ENCODE data around the gene EIF4A3. TPM values are rescaled to one million over a fixed set of nuclear protein-coding genes. Genes with fewer than 3 reads are reported as not detected.
A peak's percentile ranks its signal among the peaks of the same experiment; 100 is the strongest.

The EIF4A3 gene
- total RNA-seq, 1 donor from 2014 or later: 76.6 TPM

DNA sequence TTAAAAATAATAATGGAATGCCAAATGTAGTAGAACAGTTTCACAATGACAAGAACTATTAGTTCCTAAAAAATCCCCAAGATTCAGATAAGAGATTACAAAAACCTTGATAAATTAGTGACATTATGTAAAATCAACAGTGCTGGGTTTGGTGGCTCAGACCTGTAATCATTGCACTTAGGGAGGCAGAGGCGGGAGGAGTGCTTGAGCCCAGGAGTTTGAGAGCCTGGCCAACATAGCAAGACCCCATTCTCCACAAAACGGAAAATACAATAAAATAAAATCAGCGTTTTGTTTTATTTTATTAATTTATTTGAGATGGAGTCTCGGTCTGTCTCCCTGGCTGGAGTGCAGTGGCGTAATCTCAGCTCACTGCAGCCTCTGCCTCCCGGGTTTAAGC is 27.0 kb upstream of the EIF4A3 start:
- Mint-ChIP-seq H3K9me3 (ENCODE audit: unreplicated experiment) (no peaks in the 10 kb centered on the region), H3K4me3 (ENCODE audit: unreplicated experiment) (no peak overlapping the region), H3K27me3 (ENCODE audit: unreplicated experiment) (peaks cover 10% of the 10 kb centered on the region), H3K4me1 (ENCODE audit: unreplicated experiment) (no peaks in the 10 kb centered on the region), H3K27ac (ENCODE audit: unreplicated experiment) (no peak overlapping the region), H3K36me3 (ENCODE audit: low read depth, unreplicated experiment) (peaks cover 5% of the 10 kb centered on the region)
- no peak for DNase-seq (ENCODE audit: low spot score)
- TF ChIP-seq, protein P1, sequence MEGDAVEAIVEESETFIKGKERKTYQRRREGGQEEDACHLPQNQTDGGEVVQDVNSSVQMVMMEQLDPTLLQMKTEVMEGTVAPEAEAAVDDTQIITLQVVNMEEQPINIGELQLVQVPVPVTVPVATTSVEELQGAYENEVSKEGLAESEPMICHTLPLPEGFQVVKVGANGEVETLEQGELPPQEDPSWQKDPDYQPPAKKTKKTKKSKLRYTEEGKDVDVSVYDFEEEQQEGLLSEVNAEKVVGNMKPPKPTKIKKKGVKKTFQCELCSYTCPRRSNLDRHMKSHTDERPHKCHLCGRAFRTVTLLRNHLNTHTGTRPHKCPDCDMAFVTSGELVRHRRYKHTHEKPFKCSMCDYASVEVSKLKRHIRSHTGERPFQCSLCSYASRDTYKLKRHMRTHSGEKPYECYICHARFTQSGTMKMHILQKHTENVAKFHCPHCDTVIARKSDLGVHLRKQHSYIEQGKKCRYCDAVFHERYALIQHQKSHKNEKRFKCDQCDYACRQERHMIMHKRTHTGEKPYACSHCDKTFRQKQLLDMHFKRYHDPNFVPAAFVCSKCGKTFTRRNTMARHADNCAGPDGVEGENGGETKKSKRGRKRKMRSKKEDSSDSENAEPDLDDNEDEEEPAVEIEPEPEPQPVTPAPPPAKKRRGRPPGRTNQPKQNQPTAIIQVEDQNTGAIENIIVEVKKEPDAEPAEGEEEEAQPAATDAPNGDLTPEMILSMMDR (IDR thresholded peaks at IDR 0.05; ENCODE audit: unreplicated experiment): no peak

DNA sequence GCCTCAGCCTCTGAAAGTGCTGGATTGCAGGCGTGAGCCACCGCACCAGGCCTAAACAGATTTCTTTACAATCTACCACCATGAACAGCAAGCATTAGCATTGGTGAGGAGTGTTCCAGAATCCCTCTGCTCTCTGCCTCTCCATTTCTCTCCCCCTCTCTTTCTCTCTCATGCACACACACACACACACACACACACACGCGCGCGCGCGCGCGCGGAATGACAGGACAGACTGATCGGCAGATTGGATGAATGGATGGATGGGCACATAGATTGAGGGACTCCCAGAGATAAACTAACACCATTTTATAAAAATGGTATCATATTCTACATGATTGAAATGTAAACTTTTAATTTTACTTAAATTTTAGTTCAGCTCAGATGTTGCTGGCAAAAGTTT is 26.2 kb upstream of the EIF4A3 start:
- TF ChIP-seq, protein P1 (IDR thresholded peaks at IDR 0.05; ENCODE audit: unreplicated experiment): no peak
- Mint-ChIP-seq H3K36me3 (ENCODE audit: low read depth, unreplicated experiment) (peaks cover 6% of the 10 kb centered on the region), H3K4me1 (ENCODE audit: unreplicated experiment) (no peaks in the 10 kb centered on the region), H3K9me3 (ENCODE audit: unreplicated experiment) (no peaks in the 10 kb centered on the region), H3K27ac (ENCODE audit: unreplicated experiment) (no peak overlapping the region), H3K4me3 (ENCODE audit: unreplicated experiment) (no peak overlapping the region), H3K27me3 (ENCODE audit: unreplicated experiment) (peaks cover 10% of the 10 kb centered on the region)
- no peak for DNase-seq (ENCODE audit: low spot score)

DNA sequence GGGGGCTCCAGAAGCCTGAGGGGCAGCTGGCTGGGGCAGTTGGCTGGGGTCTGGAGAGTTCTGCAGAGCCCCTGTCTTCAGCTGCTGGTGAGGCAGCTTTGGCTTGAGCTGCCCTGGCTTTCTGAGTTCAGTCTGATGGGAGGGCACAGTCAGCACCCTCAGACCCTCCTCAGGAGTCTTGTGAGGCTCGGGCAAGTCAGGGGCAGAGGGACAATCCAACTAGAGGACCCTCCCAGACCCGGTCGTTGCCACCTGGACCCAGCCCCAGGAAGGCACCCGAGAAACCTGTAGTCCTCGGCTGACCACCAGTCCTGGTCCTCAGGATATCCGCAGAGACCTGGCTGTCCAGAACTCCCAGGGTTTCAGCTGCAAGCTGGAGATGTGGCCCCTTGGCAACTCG is 24.8 kb upstream of the EIF4A3 start:
- peaks cover 6% of the 10 kb centered on the region for H3K36me3 Mint-ChIP-seq (ENCODE audit: low read depth, unreplicated experiment)
- H3K27me3 Mint-ChIP-seq (ENCODE audit: unreplicated experiment): peaks cover 13% of the 10 kb centered on the region
- TF ChIP-seq, protein P1 (IDR thresholded peaks at IDR 0.05; ENCODE audit: unreplicated experiment): no peak
- no peak for DNase-seq (ENCODE audit: low spot score)
- no peaks in the 10 kb centered on the region for H3K4me1 Mint-ChIP-seq (ENCODE audit: unreplicated experiment)
- no peaks in the 10 kb centered on the region for H3K9me3 Mint-ChIP-seq (ENCODE audit: unreplicated experiment)
- H3K4me3 Mint-ChIP-seq (ENCODE audit: unreplicated experiment): no peak overlapping the region
- no peak overlapping the region for H3K27ac Mint-ChIP-seq (ENCODE audit: unreplicated experiment)

DNA sequence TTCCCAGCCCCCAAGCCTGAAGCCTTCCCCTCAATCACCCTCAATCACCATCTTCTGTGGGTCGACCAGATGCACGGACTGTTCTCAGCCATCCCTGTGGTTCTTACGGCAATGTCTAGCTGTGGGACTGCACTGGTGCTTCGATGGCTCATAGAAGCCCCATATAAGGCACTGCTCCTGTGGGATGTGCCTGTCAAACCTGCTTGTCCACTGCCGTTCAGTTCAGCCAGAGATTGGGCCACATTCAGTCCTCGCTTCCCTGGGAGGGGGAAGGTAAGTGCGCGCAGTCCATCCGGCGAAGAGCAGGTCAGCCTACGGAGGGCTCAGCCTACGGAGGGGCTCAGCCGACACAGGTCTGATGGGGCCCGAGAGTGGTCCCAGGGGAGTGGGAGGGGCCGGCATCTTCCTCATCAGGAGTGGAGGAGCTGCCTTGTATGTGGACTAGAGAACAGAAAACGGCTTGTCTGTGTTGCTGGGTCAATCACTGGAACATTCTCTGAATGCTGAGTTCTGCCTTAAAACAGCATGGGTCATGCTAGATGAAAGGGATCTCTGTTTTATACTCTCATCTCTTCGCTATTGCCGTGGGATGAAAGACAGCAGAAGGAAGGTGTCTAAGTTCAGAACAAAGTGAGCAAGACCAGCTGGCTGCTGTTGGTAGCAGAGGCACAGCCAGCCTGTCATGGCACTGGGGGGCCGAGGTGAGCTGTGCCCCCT is 23.0 kb upstream of the EIF4A3 start, which contains the start of gene CARD14:
CARD14 (plus strand) TSS at position 247 of the 717 bp plus-strand sequence. CDS start 11,409 bp downstream, outside the sequence.
- DNase-seq (ENCODE audit: low spot score): no peak
- H3K36me3 Mint-ChIP-seq (ENCODE audit: low read depth, unreplicated experiment): peaks cover 6% of the 10 kb centered on the region
- no peaks in the 10 kb centered on the region for H3K4me1 Mint-ChIP-seq (ENCODE audit: unreplicated experiment)
- TF ChIP-seq, protein P1 (IDR thresholded peaks at IDR 0.05; ENCODE audit: unreplicated experiment): no peak
- no peak within 1 kb of the TSS for H3K27ac Mint-ChIP-seq (ENCODE audit: unreplicated experiment)
- peak within 1 kb of the TSS; percentile 35 for H3K4me3 Mint-ChIP-seq (ENCODE audit: unreplicated experiment)
- H3K27me3 Mint-ChIP-seq (ENCODE audit: unreplicated experiment): peaks cover 13% of the 10 kb centered on the region
- H3K9me3 Mint-ChIP-seq (ENCODE audit: unreplicated experiment): no peaks in the 10 kb centered on the region

GRCh38 chr17:80169107-80169506 is 22.2 kb upstream of the EIF4A3 start:
- no peak overlapping the region for H3K27ac Mint-ChIP-seq (ENCODE audit: unreplicated experiment)
- TF ChIP-seq, protein P1 (IDR thresholded peaks at IDR 0.05; ENCODE audit: unreplicated experiment): no peak
- H3K27me3 Mint-ChIP-seq (ENCODE audit: unreplicated experiment): peaks cover 13% of the 10 kb centered on the region
- peak overlapping the region; percentile 35 for H3K4me3 Mint-ChIP-seq (ENCODE audit: unreplicated experiment)
- DNase-seq (ENCODE audit: low spot score): no peak
- peaks cover 6% of the 10 kb centered on the region for H3K36me3 Mint-ChIP-seq (ENCODE audit: low read depth, unreplicated experiment)
- no peaks in the 10 kb centered on the region for H3K4me1 Mint-ChIP-seq (ENCODE audit: unreplicated experiment)
- no peaks in the 10 kb centered on the region for H3K9me3 Mint-ChIP-seq (ENCODE audit: unreplicated experiment)
